Measurements from ENCODE around the gene ENO4. TPM values are rescaled to one million over a fixed set of nuclear protein-coding genes. Genes with fewer than 3 reads are reported as not detected.

The ENO4 gene
- total RNA-seq, 2 experiments from 2014 or later: not detected

DNA sequence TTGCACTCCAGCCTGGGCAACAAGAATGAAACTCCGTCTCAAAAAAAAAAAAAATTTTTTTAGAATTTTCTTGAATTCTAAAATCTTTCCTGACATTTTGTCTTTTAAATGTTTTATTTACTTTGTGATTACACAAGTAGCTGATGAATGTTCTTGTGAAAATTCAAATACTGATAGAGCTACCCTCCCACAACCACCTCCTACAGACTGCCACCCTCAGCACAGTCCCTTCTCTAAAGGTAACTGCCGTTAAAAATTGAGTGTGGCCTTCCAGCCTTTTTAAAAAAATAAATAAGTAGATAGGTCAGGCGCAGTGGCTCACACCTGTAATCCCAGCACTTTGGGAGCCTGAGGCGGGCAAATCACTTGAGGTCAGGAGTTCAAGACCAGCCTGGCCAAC, 15.1 kb downstream of the ENO4 start:
- Mint-ChIP-seq H3K27ac (no peak overlapping the region), H3K4me1 (no peaks in the 10 kb centered on the region)
- CTCF ChIA-PET: interaction anchor here (0.7 kb wide), 1 partner anchor 26 kb away, joined by 3 read pairs; no protein-coding TSS in a partner anchor

GRCh38 chr10:116866066-116866465, 16.8 kb downstream of the ENO4 start:
- H3K4me3 Mint-ChIP-seq: no peak overlapping the region
- H3K36me3 Mint-ChIP-seq: no peaks in the 10 kb centered on the region
- H3K9me3 Mint-ChIP-seq (ENCODE audit: low read depth): no peaks in the 10 kb centered on the region
- no peak for ATAC-seq
- H3K27me3 Mint-ChIP-seq: no peaks in the 10 kb centered on the region
- CTCF ChIA-PET: no interaction called here
- H3K27ac Mint-ChIP-seq: no peak overlapping the region
- no peak for DNase-seq
- no peaks in the 10 kb centered on the region for H3K4me1 Mint-ChIP-seq

More for the DNA sequence above, 15.1 kb downstream of the ENO4 start:
- DNase-seq (no peak), ATAC-seq (no peak)
- Mint-ChIP-seq H3K36me3 (no peaks in the 10 kb centered on the region), H3K9me3 (ENCODE audit: low read depth) (peaks cover 3% of the 10 kb centered on the region), H3K4me3 (no peak overlapping the region), H3K27me3 (no peaks in the 10 kb centered on the region)

- no peak for ATAC-seq
- H3K4me1 Mint-ChIP-seq: no peaks in the 10 kb centered on the region
- H3K36me3 Mint-ChIP-seq: no peaks in the 10 kb centered on the region
- CTCF ChIA-PET: no interaction called here
- no peak for DNase-seq
- H3K9me3 Mint-ChIP-seq (ENCODE audit: low read depth): no peaks in the 10 kb centered on the region
- no peaks in the 10 kb centered on the region for H3K27me3 Mint-ChIP-seq
- no peak overlapping the region for H3K27ac Mint-ChIP-seq
- no peak overlapping the region for H3K4me3 Mint-ChIP-seq
Measured at GRCh38 chr10:116866987-116867595, 17.8 kb downstream of the ENO4 start.

GRCh38 chr10:116868198-116868676, 18.9 kb downstream of the ENO4 start:
- H3K4me3 Mint-ChIP-seq: no peak overlapping the region
- no peaks in the 10 kb centered on the region for H3K4me1 Mint-ChIP-seq
- no peak for DNase-seq
- no peak overlapping the region for H3K27ac Mint-ChIP-seq
- H3K9me3 Mint-ChIP-seq (ENCODE audit: low read depth): no peaks in the 10 kb centered on the region
- H3K36me3 Mint-ChIP-seq: no peaks in the 10 kb centered on the region
- ATAC-seq: no peak
- H3K27me3 Mint-ChIP-seq: no peaks in the 10 kb centered on the region
- CTCF ChIA-PET: no interaction called here

GRCh38 chr10:116868722-116869121, 19.4 kb downstream of the ENO4 start:
- no peaks in the 10 kb centered on the region for H3K36me3 Mint-ChIP-seq
- CTCF ChIA-PET: no interaction called here
- no peak overlapping the region for H3K4me3 Mint-ChIP-seq
- H3K4me1 Mint-ChIP-seq: no peaks in the 10 kb centered on the region
- no peaks in the 10 kb centered on the region for H3K9me3 Mint-ChIP-seq (ENCODE audit: low read depth)
- H3K27me3 Mint-ChIP-seq: no peaks in the 10 kb centered on the region
- ATAC-seq (no peak), DNase-seq (no peak)
- no peak overlapping the region for H3K27ac Mint-ChIP-seq

DNA sequence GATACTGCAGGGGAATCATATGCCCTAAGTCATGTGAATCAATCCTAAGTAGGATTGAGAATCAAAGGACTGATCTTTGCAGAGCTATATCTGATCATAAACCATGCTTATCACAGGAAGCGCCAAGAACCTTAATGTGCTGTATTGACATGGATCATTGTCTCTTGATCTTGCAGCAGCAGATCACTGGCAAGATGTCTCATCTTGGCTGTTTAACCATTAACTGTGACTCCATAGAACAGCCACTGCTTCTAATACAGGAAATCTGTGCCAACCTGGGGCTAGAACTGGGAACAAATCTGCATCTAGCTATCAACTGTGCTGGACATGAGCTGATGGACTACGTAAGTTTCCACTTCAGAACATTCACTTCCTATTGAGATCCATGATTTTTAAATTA, 21.6 kb downstream of the ENO4 start:
- no peaks in the 10 kb centered on the region for H3K36me3 Mint-ChIP-seq
- no peaks in the 10 kb centered on the region for H3K27me3 Mint-ChIP-seq
- H3K9me3 Mint-ChIP-seq (ENCODE audit: low read depth): no peaks in the 10 kb centered on the region
- DNase-seq: no peak
- no peak overlapping the region for H3K27ac Mint-ChIP-seq
- no peak overlapping the region for H3K4me3 Mint-ChIP-seq
- no peak for ATAC-seq
- CTCF ChIA-PET: no interaction called here
- H3K4me1 Mint-ChIP-seq: no peaks in the 10 kb centered on the region

DNA sequence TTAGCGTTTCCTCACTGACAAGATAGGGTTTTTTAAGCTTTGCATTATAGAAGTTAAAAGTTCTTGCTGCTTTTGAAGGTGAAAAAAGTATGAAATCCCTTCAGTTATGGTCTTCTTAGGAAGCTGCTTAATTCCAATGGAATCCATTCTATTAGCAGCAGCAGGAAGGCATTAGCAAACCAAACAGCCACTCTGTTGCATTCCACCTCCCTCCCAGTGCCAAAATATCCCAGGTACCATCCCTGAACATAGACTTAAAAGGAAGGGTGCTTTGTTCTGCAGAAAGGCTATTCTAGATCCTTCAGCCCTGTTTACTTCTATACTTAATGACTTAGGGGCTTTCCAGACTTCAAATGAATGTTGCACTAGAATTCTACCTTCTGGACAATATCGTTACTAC, 23.8 kb downstream of the ENO4 start:
- no peaks in the 10 kb centered on the region for H3K27me3 Mint-ChIP-seq
- CTCF ChIA-PET: no interaction called here
- H3K4me1 Mint-ChIP-seq: no peaks in the 10 kb centered on the region
- no peak for ATAC-seq
- no peaks in the 10 kb centered on the region for H3K9me3 Mint-ChIP-seq (ENCODE audit: low read depth)
- H3K4me3 Mint-ChIP-seq: no peak overlapping the region
- no peaks in the 10 kb centered on the region for H3K36me3 Mint-ChIP-seq
- no peak for DNase-seq
- H3K27ac Mint-ChIP-seq: no peak overlapping the region

DNA sequence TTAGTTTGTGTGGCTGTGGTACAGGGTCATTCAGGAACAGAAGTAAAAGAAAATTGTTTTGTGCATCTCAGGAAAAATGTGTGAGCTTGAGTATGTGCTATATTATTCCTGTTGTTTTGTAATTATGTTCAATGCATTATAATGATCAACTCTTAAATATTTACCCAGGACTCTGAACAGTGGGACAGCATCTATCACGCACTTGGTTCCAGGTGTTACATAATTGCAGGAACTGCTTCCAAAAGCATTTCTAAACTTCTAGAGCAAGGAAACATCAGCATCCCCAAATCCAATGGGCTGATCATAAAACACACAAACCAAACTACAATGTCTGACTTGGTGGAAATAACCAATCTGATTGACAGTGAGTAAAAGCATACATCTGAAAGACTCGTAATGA, 26.6 kb downstream of the ENO4 start:
- no peaks in the 10 kb centered on the region for H3K4me1 Mint-ChIP-seq
- H3K4me3 Mint-ChIP-seq: no peak overlapping the region
- H3K36me3 Mint-ChIP-seq: no peaks in the 10 kb centered on the region
- DNase-seq (no peak), ATAC-seq (no peak)
- no peak overlapping the region for H3K27ac Mint-ChIP-seq
- H3K9me3 Mint-ChIP-seq (ENCODE audit: low read depth): no peaks in the 10 kb centered on the region
- H3K27me3 Mint-ChIP-seq: no peaks in the 10 kb centered on the region
- CTCF ChIA-PET: no interaction called here

GRCh38 chr10:116877391-116877790, 28.1 kb downstream of the ENO4 start:
- CTCF ChIA-PET: no interaction called here
- H3K4me3 Mint-ChIP-seq: no peak overlapping the region

GRCh38 chr10:116878123-116878522, 28.8 kb downstream of the ENO4 start:
- Mint-ChIP-seq H3K27me3 (peaks cover 4% of the 10 kb centered on the region), H3K36me3 (no peaks in the 10 kb centered on the region), H3K4me1 (no peaks in the 10 kb centered on the region), H3K27ac (no peak overlapping the region), H3K4me3 (no peak overlapping the region), H3K9me3 (ENCODE audit: low read depth) (no peaks in the 10 kb centered on the region)
- ATAC-seq (no peak), DNase-seq (no peak)
- CTCF ChIA-PET: no interaction called here

More at GRCh38 chr10:116877391-116877790, 28.1 kb downstream of the ENO4 start:
- Mint-ChIP-seq H3K36me3 (no peaks in the 10 kb centered on the region), H3K9me3 (ENCODE audit: low read depth) (no peaks in the 10 kb centered on the region), H3K4me1 (no peaks in the 10 kb centered on the region), H3K27me3 (peaks cover 4% of the 10 kb centered on the region), H3K27ac (no peak overlapping the region)
- ATAC-seq (no peak), DNase-seq (no peak)

DNA sequence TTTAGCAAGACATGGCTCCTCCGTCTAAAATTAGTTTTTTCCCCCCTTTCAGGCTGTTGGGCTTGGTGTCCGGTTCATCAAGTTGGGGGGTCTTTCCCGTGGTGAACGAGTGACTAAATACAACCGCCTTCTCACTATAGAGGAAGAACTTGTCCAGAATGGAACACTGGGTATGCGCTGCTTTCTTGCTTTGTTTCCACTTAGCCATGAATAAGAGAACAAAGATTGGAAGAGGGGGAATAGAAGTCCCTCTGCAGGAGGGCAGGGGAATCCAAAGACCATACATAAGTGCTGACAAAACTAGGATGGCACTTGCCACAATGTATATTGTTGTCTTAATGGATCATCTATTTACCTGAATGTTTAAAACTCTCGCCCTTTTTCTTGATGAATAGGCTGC, 30.5 kb downstream of the ENO4 start:
- H3K27me3 Mint-ChIP-seq: peaks cover 4% of the 10 kb centered on the region
- H3K9me3 Mint-ChIP-seq (ENCODE audit: low read depth): no peaks in the 10 kb centered on the region
- H3K36me3 Mint-ChIP-seq: no peaks in the 10 kb centered on the region
- CTCF ChIA-PET: no interaction called here
- ATAC-seq (no peak), DNase-seq (no peak)
- H3K4me3 Mint-ChIP-seq: no peak overlapping the region
- no peaks in the 10 kb centered on the region for H3K4me1 Mint-ChIP-seq
- H3K27ac Mint-ChIP-seq: no peak overlapping the region

GRCh38 chr10:116880716-116881482, 31.6 kb downstream of the ENO4 start:
- Mint-ChIP-seq H3K4me1 (no peaks in the 10 kb centered on the region), H3K9me3 (ENCODE audit: low read depth) (no peaks in the 10 kb centered on the region), H3K27me3 (peaks cover 4% of the 10 kb centered on the region), H3K36me3 (no peaks in the 10 kb centered on the region), H3K27ac (no peak overlapping the region), H3K4me3 (no peak overlapping the region)
- CTCF ChIA-PET: no interaction called here
- ATAC-seq (no peak), DNase-seq (no peak)

DNA sequence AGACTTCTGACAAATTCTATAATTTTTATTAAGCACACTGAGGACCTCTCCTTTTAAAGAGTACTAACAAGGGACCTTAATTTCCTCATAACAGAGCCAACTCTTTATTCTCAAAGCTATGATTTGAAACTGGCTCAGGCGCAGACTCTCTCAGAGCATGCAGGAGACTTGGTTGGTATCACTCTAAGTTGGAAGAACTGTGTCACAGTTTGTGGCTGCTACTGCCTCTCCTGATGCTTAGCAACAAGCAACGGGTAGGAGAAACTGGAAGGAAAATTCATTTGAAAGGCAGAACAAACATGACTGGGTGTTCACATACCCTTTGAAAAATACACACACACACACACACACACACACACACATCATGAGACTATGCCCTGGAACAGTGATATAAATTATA, 33.3 kb downstream of the ENO4 start:
- H3K4me1 Mint-ChIP-seq: no peaks in the 10 kb centered on the region
- no peak overlapping the region for H3K27ac Mint-ChIP-seq
- H3K9me3 Mint-ChIP-seq (ENCODE audit: low read depth): no peaks in the 10 kb centered on the region

GRCh38 chr10:116886772-116887171, 37.5 kb downstream of the ENO4 start:
- Mint-ChIP-seq H3K36me3 (no peaks in the 10 kb centered on the region), H3K4me1 (no peaks in the 10 kb centered on the region), H3K4me3 (no peak overlapping the region), H3K27ac (no peak overlapping the region), H3K9me3 (ENCODE audit: low read depth) (no peaks in the 10 kb centered on the region), H3K27me3 (peaks cover 6% of the 10 kb centered on the region)
- no peak for DNase-seq
- CTCF ChIA-PET: no interaction called here
- no peak for ATAC-seq

More for the DNA sequence above, 33.3 kb downstream of the ENO4 start:
- CTCF ChIA-PET: no interaction called here
- ATAC-seq (no peak), DNase-seq (no peak)
- Mint-ChIP-seq H3K27me3 (peaks cover 4% of the 10 kb centered on the region), H3K36me3 (no peaks in the 10 kb centered on the region), H3K4me3 (no peak overlapping the region)

Measured in activated CD8-positive, alpha-beta memory T cell treated with anti-CD3 and anti-CD28 coated beads, Interleukin-2, amount 10 ng/mL, durations not matched to agents 7 days and 5 days (primary cell).